GM12864 (cell line): ENCODE data around the gene HHAT.

Experiments used
- DNase-seq: peaks from one replicate; pipeline ENCODE4 v3.0.0-alpha.2; 2011; ENCODE audit warnings: low read depth
- H3K4me3 ChIP-seq: 2 replicates; pipeline ENCODE4 v1.5.1; 2011; ENCODE audit warnings: mild to moderate bottlenecking, low read depth, low read length, control low read depth
- TF ChIP-seq, protein P1 (sequence below): IDR thresholded peaks from 2 replicates; pipeline ENCODE4 v1.5.1; 2011; ENCODE audit warnings: low read depth, mild to moderate bottlenecking, moderate library complexity, low read length, control low read depth, inconsistent platforms; ENCODE audit errors: missing control alignments

HHAT gene

DNA sequence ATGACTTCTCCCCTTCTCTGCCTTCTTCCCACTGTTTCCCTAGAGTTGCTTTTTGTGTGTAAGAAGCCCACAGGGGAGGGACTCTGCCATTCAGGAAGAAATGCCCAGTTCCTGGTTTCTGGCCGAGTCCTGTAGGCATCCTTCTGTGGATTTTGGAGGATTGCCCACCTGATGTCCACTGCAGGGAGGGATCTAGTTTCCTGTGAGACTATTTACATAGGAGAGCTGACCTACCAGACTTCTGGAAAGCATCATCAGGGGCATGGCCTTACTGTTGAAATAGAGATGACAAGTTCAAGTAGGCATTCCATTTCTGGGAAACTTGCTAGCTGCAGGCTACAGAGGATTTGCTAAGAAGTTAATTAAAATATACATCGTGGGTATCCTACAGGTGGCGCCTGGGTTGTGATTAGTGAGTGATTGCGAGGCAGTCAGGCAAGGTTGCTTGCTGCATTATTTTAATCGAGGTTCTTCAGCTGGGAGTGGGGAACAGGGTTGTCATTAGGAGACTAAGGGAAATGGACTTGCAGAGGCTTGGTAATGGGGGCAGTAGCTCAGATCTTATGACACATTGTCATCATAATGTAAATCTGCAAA, 148.7 kb downstream of the HHAT start:
- TF ChIP-seq, protein P1, sequence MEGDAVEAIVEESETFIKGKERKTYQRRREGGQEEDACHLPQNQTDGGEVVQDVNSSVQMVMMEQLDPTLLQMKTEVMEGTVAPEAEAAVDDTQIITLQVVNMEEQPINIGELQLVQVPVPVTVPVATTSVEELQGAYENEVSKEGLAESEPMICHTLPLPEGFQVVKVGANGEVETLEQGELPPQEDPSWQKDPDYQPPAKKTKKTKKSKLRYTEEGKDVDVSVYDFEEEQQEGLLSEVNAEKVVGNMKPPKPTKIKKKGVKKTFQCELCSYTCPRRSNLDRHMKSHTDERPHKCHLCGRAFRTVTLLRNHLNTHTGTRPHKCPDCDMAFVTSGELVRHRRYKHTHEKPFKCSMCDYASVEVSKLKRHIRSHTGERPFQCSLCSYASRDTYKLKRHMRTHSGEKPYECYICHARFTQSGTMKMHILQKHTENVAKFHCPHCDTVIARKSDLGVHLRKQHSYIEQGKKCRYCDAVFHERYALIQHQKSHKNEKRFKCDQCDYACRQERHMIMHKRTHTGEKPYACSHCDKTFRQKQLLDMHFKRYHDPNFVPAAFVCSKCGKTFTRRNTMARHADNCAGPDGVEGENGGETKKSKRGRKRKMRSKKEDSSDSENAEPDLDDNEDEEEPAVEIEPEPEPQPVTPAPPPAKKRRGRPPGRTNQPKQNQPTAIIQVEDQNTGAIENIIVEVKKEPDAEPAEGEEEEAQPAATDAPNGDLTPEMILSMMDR = no peak
- no peak overlapping the region for H3K4me3 ChIP-seq
- no peak for DNase-seq

DNA sequence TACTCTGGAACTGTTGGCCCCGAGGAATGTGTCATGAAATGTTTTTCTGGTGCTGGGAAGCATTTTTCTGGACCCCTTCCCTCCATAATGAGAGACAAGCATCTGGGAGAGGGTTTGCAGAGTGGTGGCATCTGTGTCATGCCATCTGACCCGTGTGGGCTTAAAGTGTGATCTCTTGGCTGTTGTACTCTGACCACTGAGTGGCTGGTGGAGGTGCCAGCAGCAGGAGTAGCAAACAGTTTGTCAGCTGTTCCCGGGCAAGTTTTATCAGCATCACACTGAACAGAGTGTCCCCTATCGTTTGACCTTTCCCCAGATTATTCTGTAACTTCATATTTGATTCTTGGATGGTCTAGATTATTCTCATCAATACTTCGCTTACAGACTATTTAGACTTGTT, 150.1 kb downstream of the HHAT start:
- TF ChIP-seq, protein P1 = no peak
- no peak overlapping the region for H3K4me3 ChIP-seq
- DNase-seq = no peak

DNA sequence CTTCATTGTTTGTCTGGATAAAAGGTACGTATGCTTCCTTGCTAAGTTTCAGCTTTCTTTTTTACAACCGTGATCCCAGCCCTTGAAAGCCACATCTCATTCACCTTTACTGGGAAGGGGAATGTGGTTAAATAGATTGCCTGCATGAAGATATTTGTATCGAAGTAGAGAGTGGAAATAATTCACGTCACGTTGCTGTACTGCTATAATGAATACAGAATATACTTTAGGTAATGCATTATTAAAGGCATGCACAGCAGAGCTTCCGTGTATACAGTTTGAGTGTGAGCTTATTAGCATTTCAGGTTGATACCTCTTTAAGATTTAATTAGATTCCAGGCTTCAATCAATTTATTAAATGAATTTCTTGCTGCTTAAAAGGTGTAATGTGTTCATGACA, 153.8 kb downstream of the HHAT start:
- no peak for DNase-seq

DNA sequence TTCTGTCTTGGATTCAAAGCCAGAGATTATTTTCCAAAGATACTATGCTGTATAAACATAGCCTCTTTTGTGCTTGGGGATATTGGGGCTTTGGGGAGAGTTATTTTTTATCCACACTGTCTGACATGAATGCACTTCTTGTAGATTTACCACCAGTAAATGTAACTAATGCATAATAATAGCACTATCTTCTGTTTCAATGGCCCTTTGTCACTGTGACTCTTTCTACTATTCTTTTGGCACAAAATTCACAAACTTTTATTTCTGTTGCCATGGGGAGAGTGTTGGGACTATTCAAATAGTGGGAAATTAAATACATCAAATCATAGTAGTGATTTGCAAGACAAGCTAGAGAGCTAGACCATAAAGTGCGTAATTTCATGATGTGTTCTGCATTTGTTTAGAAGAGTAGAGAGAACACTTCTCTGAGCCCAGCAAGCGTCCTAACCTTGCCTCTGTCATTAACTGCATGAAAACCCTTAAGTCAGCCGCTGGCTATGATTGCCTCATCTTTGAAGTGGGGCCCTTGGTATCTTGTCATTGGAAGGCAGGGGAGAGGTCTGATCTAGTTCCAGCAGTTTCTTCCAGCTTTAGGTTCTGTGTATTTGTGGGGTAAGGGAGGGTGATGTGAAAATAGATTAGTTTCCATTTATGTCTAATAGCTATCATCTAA, 154.4 kb downstream of the HHAT start:
- TF ChIP-seq, protein P1 = no peak
- H3K4me3 ChIP-seq = no peak overlapping the region
- no peak for DNase-seq

More for the DNA sequence above, 153.8 kb downstream of the HHAT start:
- H3K4me3 ChIP-seq = no peak overlapping the region
- TF ChIP-seq, protein P1 = no peak

DNA sequence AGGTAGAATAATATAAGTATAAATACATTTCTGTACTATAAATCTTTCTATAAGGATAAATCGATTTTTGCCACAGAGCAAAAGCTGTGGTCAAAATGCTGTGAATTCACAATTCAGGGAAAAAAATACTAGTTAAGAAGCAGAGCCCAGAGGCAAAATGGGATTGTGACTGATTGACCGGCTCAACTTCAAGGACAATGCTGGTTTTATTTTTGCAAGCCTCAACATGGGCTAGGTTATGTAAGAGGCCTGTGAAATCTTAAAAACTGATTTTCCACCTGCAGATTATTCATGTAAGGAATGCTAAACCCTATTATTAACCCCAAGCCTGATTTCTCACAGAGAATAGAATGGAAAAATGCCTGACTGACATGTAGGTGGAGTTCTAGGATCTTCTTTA, 155.1 kb downstream of the HHAT start:
- H3K4me3 ChIP-seq = no peak overlapping the region
- TF ChIP-seq, protein P1 = no peak
- DNase-seq = no peak

DNA sequence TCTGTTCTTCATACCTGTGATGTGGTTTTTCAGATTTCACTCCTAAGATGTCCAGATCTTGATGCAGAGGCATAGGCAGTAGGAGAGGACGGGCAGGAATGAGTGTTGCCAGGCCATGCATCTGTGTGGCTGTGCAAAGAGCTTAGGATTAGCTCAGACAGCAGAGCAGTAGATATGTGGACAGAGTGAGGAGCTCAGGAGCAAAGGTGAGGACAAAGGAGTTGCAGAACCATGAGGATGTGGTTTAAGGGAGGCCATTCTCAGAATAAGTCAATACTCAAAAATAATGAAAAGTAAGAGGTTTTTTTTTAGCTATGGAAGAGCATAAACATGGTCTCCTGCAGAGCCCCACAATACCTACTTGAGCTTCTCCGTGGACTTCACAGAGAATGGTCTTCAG, 158.3 kb downstream of the HHAT start:
- DNase-seq = no peak
- H3K4me3 ChIP-seq = no peak overlapping the region
- TF ChIP-seq, protein P1 = no peak

DNA sequence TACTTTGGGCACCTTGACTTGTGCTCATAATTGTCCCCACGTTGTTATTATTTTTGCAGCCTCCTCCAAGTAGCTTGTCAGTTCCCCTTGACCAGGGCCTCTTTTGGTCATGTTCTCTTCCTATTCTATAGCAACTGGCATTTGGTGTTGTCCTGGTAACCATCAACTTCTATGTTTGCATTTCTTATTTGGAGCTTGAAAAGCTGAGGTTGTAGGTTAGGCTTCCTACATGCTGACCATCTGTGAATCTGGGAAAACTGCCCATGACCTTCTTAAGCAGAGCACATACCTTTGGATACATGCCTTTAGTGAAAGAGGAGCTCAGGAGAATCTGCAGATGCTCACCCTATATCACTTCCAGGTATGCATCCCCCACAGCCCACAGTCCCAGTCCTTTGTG, 160.8 kb downstream of the HHAT start:
- no peak overlapping the region for H3K4me3 ChIP-seq
- TF ChIP-seq, protein P1 = no peak
- no peak for DNase-seq
